Right ventricle myocardium superior (tissue), 1 donor: ENCODE results near the gene PAX3. TPM values are rescaled to one million over a fixed set of nuclear protein-coding genes. Genes with fewer than 3 reads are reported as not detected.
A peak's percentile ranks its signal among the peaks of the same experiment; 100 is the strongest.
"Not testable (repeated sequence)": the region's sequence is repeated elsewhere in the genome, so short reads cannot be mapped to it uniquely, and the experiment has no call there.

Source experiments
- ATAC-seq: fragments of 200-7000 bp; cut with Tn5 transposase; one replicate; pipeline ENCODE4 v1.9.1; 2020; ENCODE audit warnings: mild to moderate bottlenecking; ENCODE audit not compliant: poor library complexity
- DNase-seq: peaks from one replicate; pipeline ENCODE4 v3.0.0-alpha.2; 2020
- intact Hi-C: fragments of 100-400 bp; cut with DNase I; formaldehyde crosslinking; loops from one replicate; pipeline ENCODE4 v1.11.2; 2022
- total RNA-seq: library from RNA; stranded (reverse); fragmentation: NEBNext Ultra II Directional; extraction: Animal tissue kit (Norgen Biotek cat#: 25700); gene quantifications from one replicate; pipeline ENCODE4 v1.2.1, GENCODE V29; 2021
- donor health status: DM: no; HTN: yes; CAD: no; lungs with severe emphysema.

Gene PAX3
- total RNA-seq, 1 donor from 2014 or later = not detected

- ATAC-seq (no peak), DNase-seq (no peak)
- intact Hi-C loops = no loop called here
Observed at GRCh38 chr2:222193328-222193983, 105.3 kb downstream of the PAX3 start.

- no peak for DNase-seq
- ATAC-seq = no peak
- intact Hi-C loops = no loop called here
Observed at GRCh38 chr2:222180619-222181018, 118.2 kb downstream of the PAX3 start.

- intact Hi-C loops = no loop called here
- ATAC-seq = no peak
- no peak for DNase-seq
Observed at GRCh38 chr2:222179592-222179991, 119.2 kb downstream of the PAX3 start.

GRCh38 chr2:222178450-222178849, 120.3 kb downstream of the PAX3 start:
- ATAC-seq (no peak), DNase-seq (no peak)
- intact Hi-C loops = no loop called here

GRCh38 chr2:222176890-222177289, 121.9 kb downstream of the PAX3 start:
- no peak for DNase-seq
- no peak for ATAC-seq
- intact Hi-C loops = no loop called here

GRCh38 chr2:222174450-222174849, 124.3 kb downstream of the PAX3 start:
- intact Hi-C loops = no loop called here
- no peak for ATAC-seq
- DNase-seq = no peak

- no peak for ATAC-seq
- no peak for DNase-seq
- intact Hi-C loops = no loop called here
Observed at GRCh38 chr2:222169346-222169745, 129.5 kb downstream of the PAX3 start.

GRCh38 chr2:222167762-222168161, 131.0 kb downstream of the PAX3 start:
- DNase-seq = no peak
- intact Hi-C loops = no loop called here
- no peak for ATAC-seq

- intact Hi-C loops = no loop called here
- ATAC-seq = peak; percentile 61
- DNase-seq = no peak
Observed at GRCh38 chr2:222160944-222161343, 137.9 kb downstream of the PAX3 start.

GRCh38 chr2:222160125-222160524, 138.7 kb downstream of the PAX3 start:
- ATAC-seq (no peak), DNase-seq (no peak)
- intact Hi-C loops = no loop called here

- ATAC-seq = no peak
Observed at GRCh38 chr2:222159221-222159620, 139.6 kb downstream of the PAX3 start.

GRCh38 chr2:222155003-222155664, 143.7 kb downstream of the PAX3 start:
- ATAC-seq, intact Hi-C loops, DNase-seq: not testable (repeated sequence)

More at GRCh38 chr2:222159221-222159620, 139.6 kb downstream of the PAX3 start:
- intact Hi-C loops = no loop called here
- no peak for DNase-seq

Other genes with a start within 250 kb of the PAX3 start
- 15.3 TPM for gene SGPP2, start 125.5 kb upstream of the PAX3 start, total RNA-seq